Measurements from ENCODE around the gene BDH1.
A peak's percentile ranks its signal among the peaks of the same experiment; 100 is the strongest.
"Not testable (repeated sequence)": the region's sequence is repeated elsewhere in the genome, so short reads cannot be mapped to it uniquely, and the experiment has no call there.

The BDH1 gene

GRCh38 chr3:197577366-197578074 is 21.8 kb upstream of the BDH1 start:
- no peak for DNase-seq

- no peak for DNase-seq
Observed at GRCh38 chr3:197576838-197577237, 21.1 kb upstream of the BDH1 start.

- DNase-seq = no peak
Observed at GRCh38 chr3:197575362-197575761, 19.6 kb upstream of the BDH1 start.

- not testable (repeated sequence) for DNase-seq
Observed at GRCh38 chr3:197574396-197574991, 18.7 kb upstream of the BDH1 start.

- no peak for DNase-seq
Observed at GRCh38 chr3:197573048-197573767, 17.4 kb upstream of the BDH1 start.

GRCh38 chr3:197571880-197572172 is 16.1 kb upstream of the BDH1 start:
- DNase-seq = not testable (repeated sequence)

- not testable (repeated sequence) for DNase-seq
Observed at GRCh38 chr3:197571074-197571879, 15.5 kb upstream of the BDH1 start.

GRCh38 chr3:197569433-197569832 is 13.7 kb upstream of the BDH1 start:
- not testable (repeated sequence) for DNase-seq

GRCh38 chr3:197567904-197568681 is 12.3 kb upstream of the BDH1 start:
- no peak for DNase-seq

- not testable (repeated sequence) for DNase-seq
Observed at GRCh38 chr3:197566155-197566554, 10.4 kb upstream of the BDH1 start.

GRCh38 chr3:197564097-197564843 is 8.5 kb upstream of the BDH1 start:
- no peak for DNase-seq

GRCh38 chr3:197562398-197563251 is 6.9 kb upstream of the BDH1 start:
- no peak for DNase-seq

GRCh38 chr3:197561926-197562325 is 6.2 kb upstream of the BDH1 start:
- DNase-seq = no peak

- no peak for DNase-seq
Observed at GRCh38 chr3:197559651-197560050, 3.9 kb upstream of the BDH1 start.

- DNase-seq = peak; percentile 99
Observed at GRCh38 chr3:197554562-197555280, 1.0 kb downstream of the BDH1 start.

- peak; percentile 74 for DNase-seq
Observed at GRCh38 chr3:197554196-197554561, 1.6 kb downstream of the BDH1 start.

GRCh38 chr3:197552198-197552597 is 3.6 kb downstream of the BDH1 start:
- DNase-seq = no peak

- no peak for DNase-seq
Observed at GRCh38 chr3:197550489-197550888, 5.3 kb downstream of the BDH1 start.

- no peak for DNase-seq
Observed at GRCh38 chr3:197549261-197549885, 6.4 kb downstream of the BDH1 start.

Measured in HCEC 1CT (cell line).